GM18867 (cell line): Measurements from ENCODE around the gene OR10H1.
"Not testable (repeated sequence)": the region's sequence is repeated elsewhere in the genome, so short reads cannot be mapped to it uniquely, and the experiment has no call there.

Experiments used
- ATAC-seq: cut with Tn5 transposase; IDR thresholded peaks from one replicate; pipeline ENCODE4 v1.9.1; 2021; ENCODE audit warnings: mild to moderate bottlenecking, moderate library complexity; ENCODE audit not compliant: unreplicated experiment

The OR10H1 gene

GRCh38 chr19:15828611-15829305 lies 13.3 kb upstream of the OR10H1 start:
- not testable (repeated sequence) for ATAC-seq

- no peak for ATAC-seq
These were observed 12.7 kb upstream of the OR10H1 start for GRCh38 chr19:15828121-15828610.

GRCh38 chr19:15825753-15826152 lies 10.3 kb upstream of the OR10H1 start:
- ATAC-seq, result no peak

- ATAC-seq, result no peak
These were observed 5.2 kb upstream of the OR10H1 start for GRCh38 chr19:15820646-15821045.

- no peak for ATAC-seq
These were observed 1.5 kb downstream of the OR10H1 start for GRCh38 chr19:15813916-15814315.

- no peak for ATAC-seq
These were observed 3.3 kb downstream of the OR10H1 start for GRCh38 chr19:15812060-15812722.

GRCh38 chr19:15811476-15811875 lies 4.0 kb downstream of the OR10H1 start:
- ATAC-seq, result no peak

- ATAC-seq, result no peak
These were observed 5.1 kb downstream of the OR10H1 start for GRCh38 chr19:15810335-15810734.

- not testable (repeated sequence) for ATAC-seq
These were observed 21.2 kb downstream of the OR10H1 start for GRCh38 chr19:15794279-15794678.

GRCh38 chr19:15790096-15790495 lies 25.4 kb downstream of the OR10H1 start:
- ATAC-seq, result no peak

- ATAC-seq, result no peak
These were observed 26.7 kb downstream of the OR10H1 start for GRCh38 chr19:15788594-15789270.

- no peak for ATAC-seq
These were observed 27.8 kb downstream of the OR10H1 start, which contains the start of gene OR10H5 for GRCh38 chr19:15787611-15788155. Gene OR10H5 (plus strand): TSS chr19:15787661. CDS start chr19:15794049, 6,388 bp downstream.

- ATAC-seq, result not testable (repeated sequence)
These were observed 32.6 kb downstream of the OR10H1 start for GRCh38 chr19:15782896-15783295.

GRCh38 chr19:15782211-15782610 lies 33.3 kb downstream of the OR10H1 start:
- ATAC-seq, result no peak

GRCh38 chr19:15781661-15782060 lies 33.8 kb downstream of the OR10H1 start:
- ATAC-seq, result no peak

- ATAC-seq, result no peak
These were observed 34.6 kb downstream of the OR10H1 start for GRCh38 chr19:15780610-15781418.

GRCh38 chr19:15779756-15780476 lies 35.5 kb downstream of the OR10H1 start:
- no peak for ATAC-seq

GRCh38 chr19:15776991-15777970 lies 38.2 kb downstream of the OR10H1 start:
- ATAC-seq, result no peak

- ATAC-seq, result no peak
These were observed 39.2 kb downstream of the OR10H1 start for GRCh38 chr19:15776264-15776663.
